Epithelial cell of esophagus (primary cell): ENCODE results near the gene GPR31.
"Not testable (repeated sequence)": the region's sequence is repeated elsewhere in the genome, so short reads cannot be mapped to it uniquely, and the experiment has no call there.

Experiments
- DNase-seq: peaks from one replicate; pipeline ENCODE4 v3.0.0; 2010; ENCODE audit warnings: low read depth
- H3K4me3 ChIP-seq: 2 replicates; pipeline ENCODE4 v1.5.1; 2011; ENCODE audit warnings: mild to moderate bottlenecking, low read length, control low read depth
- TF ChIP-seq, protein P1 (sequence below): IDR thresholded peaks from 2 replicates; pipeline ENCODE4 v1.5.1; 2011; ENCODE audit warnings: low read depth, mild to moderate bottlenecking, low read length, control low read depth, inconsistent platforms; ENCODE audit not compliant: insufficient read depth; ENCODE audit errors: missing control alignments

GPR31 gene

DNA sequence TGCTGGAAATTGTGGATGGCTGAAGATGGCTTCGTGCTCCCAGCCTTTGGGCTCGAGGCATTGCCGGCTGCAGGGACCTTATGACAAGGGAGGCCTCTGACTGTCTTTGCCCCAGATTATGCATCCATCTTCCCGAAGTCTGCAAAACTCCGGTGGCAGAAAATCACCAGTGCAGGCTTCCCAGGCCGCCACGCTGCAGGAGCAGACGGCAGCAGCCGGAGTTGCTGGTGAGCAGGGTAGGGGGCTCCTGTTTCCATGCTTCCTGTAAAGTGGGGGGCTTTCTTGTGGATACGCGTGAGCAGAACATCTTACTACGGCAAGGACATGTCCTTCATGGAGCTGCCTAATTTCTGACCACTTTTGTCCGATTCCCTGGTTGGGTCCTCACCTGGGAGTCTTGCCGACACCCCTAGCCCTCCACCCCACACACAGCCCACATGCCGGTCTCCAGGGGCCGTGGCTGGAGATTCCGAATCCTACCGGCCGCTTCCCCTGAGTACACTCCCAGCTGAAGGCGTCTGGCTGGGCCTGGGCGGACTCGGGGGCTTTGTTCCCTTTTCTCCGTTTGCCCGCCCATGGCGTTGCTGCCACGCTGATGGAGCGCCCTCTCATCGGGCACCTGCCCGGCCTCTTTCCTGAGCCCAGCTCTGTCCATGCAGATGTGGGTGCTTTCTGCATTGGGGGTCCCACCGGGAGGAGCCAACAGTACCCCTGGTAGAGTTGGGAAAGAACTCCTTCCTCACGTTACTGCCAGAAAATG, 21.3 kb upstream of the GPR31 start:
- DNase-seq, H3K4me3 ChIP-seq: not testable (repeated sequence)

DNA sequence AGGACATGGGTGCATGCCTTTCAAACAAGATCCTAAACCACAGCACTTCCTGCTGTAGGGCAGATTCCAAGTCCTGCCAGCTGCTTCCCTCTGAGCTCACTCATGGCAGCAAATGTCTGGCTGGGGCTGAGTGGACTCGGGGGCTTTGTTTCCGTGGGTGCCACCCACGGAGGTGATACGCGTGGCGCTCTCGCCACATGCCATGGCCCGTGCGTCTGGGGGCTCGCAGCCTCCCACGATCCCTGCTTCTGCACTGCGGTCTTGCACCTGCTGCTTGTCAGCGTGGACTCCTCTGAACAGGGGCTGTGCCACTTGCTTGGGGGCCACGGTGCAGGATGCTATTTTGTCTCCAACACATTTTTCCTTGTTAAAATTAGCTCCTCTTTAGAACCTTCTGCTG, 19.5 kb upstream of the GPR31 start:
- not testable (repeated sequence) for H3K4me3 ChIP-seq, DNase-seq

DNA sequence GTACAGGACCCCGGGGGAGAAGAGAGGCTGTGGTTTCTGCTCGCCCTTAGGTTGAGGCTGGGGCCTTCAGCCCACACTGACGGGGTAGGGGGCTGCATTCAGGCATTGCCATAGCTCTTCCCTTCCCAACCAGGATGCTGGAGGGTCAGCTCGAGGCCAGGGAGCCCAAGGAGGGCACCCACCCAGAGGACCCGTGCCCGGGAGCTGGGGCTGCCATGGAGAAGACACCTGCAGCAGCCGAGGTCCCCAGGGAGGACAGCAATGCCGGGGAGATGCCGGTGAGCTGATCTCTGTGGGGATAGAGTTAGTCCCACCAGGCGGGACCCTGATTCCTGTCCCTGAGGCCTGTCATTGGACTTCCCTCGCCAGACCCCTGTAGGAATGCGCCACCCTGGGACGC, 14.2 kb upstream of the GPR31 start:
- not testable (repeated sequence) for H3K4me3 ChIP-seq, DNase-seq

DNA sequence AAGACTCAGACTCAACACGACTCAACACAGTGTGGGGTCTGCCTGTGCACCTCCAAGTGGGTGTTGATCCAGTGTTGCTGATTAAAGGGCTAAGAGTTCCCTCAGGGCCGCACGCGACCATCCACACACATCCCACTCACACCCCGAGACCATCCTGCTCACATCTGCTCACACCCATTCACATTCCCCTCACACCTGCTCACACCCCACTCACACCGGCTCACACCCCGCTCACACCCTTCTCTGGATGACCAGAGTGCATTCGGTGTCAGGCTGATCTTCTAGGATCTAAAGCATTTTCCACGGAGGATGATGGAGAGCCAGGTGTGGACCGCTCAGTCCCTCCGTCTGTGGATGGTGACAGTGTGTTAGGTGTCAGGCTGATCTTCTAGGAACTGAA, 13.5 kb upstream of the GPR31 start:
- DNase-seq, H3K4me3 ChIP-seq: not testable (repeated sequence)

DNA sequence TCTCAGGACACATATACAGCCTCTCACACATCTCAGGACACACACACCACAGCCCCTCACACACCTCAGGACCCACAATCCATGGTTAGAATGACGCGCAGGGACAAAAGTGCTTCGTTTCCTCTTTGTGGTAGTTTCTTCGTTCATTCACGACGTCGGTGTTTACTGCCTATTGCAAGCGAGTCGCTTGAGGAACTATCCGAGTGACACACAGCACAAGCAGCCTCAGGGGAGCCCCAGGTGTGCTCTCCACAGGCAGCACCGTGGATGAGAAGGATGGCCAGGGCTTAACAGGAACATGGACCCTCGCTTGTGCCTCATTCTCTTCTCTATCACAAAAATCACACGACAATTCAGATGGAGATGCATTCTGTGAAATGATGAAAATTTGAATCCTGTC, 12.1 kb upstream of the GPR31 start:
- not testable (repeated sequence) for H3K4me3 ChIP-seq, DNase-seq

DNA sequence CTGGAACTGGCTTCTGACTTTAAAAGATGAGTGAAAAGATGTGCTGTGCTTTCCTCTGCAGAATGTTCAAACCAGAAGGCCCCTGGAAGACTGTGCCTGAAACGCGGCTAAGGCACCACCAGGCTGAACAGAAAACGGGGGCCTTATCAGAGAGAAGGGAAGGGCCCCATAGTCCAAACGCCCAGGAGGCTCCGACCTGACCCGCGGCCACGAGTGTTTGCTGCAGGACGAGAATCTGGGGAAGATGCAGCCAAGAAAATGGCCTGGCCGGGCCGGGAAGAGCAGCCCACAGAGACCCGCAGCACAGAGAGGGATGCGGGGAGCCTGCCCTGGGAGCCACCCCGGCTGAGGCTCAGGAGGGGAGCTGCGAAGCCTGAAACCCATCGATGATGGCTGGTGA, 10.5 kb upstream of the GPR31 start:
- H3K4me3 ChIP-seq, DNase-seq: not testable (repeated sequence)

DNA sequence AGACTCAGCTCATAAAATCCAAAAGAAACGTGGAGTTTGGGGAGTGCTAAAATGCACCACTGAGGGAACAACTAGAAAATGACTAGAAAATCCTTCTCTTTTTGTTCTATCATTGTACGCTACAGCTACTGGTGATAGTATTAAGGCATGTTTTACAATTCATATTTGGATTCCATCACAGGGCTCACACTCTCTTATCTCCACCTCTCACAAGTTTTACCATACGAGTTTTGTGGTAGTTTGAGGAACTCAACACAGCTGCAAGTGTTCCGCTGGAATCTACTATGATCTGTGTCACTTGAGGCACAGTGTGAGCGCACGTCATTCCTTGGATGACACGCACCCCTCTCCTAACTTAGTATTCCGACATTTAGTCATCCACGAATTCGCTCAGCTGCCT, 9.9 kb upstream of the GPR31 start:
- H3K4me3 ChIP-seq, DNase-seq: not testable (repeated sequence)

DNA sequence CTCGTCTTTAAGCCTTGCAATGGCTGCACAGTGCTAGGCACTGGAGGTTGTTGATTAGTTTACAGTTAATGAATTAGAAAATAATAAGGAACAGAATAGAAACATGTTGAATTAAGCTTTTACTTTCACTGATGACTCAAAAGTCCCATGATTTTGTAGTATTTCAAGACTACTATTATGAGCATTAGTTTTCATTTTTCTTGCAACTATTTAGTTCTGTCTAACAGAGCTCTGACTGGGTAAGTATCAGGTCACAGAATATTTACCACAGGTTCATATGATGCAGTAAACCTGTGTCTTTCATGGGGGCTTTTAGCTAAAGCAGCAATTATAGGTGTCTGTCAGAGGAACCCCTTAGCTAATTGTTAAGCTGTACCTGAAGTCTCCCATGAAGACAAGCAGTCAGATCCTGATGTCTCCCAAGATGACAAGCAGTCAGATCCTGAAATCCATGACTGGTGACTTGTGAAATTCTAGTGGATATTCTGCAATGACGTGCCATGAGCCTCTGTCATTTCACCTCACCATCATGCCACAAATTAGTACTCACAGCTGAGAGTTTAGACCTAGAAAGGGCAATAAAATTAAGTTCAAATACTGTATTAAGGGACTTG, 8.2 kb upstream of the GPR31 start:
- DNase-seq, result no peak
- TF ChIP-seq, protein P1, sequence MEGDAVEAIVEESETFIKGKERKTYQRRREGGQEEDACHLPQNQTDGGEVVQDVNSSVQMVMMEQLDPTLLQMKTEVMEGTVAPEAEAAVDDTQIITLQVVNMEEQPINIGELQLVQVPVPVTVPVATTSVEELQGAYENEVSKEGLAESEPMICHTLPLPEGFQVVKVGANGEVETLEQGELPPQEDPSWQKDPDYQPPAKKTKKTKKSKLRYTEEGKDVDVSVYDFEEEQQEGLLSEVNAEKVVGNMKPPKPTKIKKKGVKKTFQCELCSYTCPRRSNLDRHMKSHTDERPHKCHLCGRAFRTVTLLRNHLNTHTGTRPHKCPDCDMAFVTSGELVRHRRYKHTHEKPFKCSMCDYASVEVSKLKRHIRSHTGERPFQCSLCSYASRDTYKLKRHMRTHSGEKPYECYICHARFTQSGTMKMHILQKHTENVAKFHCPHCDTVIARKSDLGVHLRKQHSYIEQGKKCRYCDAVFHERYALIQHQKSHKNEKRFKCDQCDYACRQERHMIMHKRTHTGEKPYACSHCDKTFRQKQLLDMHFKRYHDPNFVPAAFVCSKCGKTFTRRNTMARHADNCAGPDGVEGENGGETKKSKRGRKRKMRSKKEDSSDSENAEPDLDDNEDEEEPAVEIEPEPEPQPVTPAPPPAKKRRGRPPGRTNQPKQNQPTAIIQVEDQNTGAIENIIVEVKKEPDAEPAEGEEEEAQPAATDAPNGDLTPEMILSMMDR, result no peak
- no peak overlapping the region for H3K4me3 ChIP-seq

DNA sequence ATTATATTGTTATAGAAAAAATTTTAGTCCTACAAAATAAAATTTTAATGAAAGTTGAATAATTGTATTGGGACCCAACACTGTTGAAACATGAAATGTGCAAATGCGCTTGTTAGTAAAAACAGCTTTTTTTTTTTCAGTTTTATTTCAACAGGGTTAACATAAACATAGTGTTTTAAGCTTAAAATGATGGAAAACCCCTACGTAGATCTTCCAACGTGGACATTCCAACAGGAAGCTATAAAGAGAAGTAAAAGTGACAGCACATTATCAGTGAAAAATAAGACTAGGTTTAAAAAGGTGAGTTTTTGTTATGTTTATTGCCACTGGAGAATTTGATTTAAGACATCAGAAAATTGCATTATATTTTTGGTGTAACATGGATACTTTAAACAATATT, 6.5 kb upstream of the GPR31 start:
- no peak overlapping the region for H3K4me3 ChIP-seq
- TF ChIP-seq, protein P1, result no peak
- DNase-seq, result no peak

DNA sequence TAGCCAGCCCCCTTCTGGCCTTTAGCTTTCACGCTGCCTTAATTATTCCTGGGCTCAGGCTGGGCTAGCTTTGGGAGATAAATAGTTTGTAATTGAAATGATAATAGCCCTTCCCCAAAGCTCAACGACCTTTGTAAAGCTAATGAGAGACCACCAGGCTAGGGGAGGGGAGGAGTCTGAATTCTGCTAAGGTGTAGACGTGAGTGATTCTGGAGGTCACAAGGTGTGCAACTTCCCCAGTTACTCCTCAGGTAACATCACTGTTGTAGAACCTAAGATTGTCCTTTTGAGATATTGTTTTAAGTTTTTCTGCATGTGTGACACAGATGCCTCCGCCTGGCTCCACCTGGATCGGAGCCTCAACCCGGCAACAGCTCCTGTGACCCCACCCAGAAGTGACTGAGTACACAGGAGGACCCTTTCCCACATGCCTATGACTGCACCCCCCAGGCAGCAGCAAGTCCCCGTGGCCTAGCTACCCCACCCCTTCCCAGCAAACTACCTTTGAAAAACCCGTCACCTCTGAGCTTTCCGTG, 5.8 kb upstream of the GPR31 start:
- TF ChIP-seq, protein P1, result no peak
- DNase-seq, result no peak
- no peak overlapping the region for H3K4me3 ChIP-seq

DNA sequence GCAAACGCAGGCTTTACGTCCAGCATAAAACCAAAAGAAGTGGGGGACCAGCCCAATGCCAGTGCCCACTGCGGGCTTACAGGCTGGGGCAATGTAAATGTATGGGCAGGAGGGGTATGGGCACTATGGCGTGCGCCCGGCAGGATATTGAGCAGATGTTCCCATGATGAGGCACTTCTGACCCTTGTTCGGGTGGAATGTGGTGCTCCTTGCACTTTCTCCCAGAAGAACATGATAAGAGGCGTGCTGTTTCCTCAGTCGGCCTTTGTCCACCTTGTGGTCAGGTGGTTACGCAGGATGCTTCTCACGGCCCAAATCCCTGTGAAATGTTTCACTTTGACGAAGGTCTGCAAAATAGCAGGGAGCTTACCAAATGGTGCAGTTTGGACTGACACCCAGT, 4.8 kb upstream of the GPR31 start:
- no peak overlapping the region for H3K4me3 ChIP-seq
- TF ChIP-seq, protein P1, result no peak
- no peak for DNase-seq
